Tibial nerve (tissue), 3 donors: ENCODE data around the gene FOS.

Experiments
- CTCF ChIP-seq, 5 experiments: fragments of 200-600 bp in 3 of 5; fragments of 450-650 bp in 2 of 5; sonication (generic) in 3 of 5; IDR thresholded peaks; one replicate each; pipeline ENCODE4 v1.5.1; 2016 to 2019; ENCODE audit warnings: antibody characterized with exemption in 5 of 5, mild to moderate bottlenecking in 3 of 5, moderate library complexity in 2 of 5
- POLR2A ChIP-seq, 2 donors: fragments of 450-650 bp; IDR thresholded peaks; one replicate each; pipeline ENCODE4 v1.6.1; 2017; ENCODE audit warnings: antibody characterized with exemption in 2 of 2, mild to moderate bottlenecking in 2 of 2, moderate library complexity in 2 of 2

GRCh38 chr14:75299059-75299458, 20.4 kb downstream of the FOS start:
- TF ChIP-seq CTCF (IDR thresholded peaks at IDR 0.05) (no peak), POLR2A (IDR thresholded peaks at IDR 0.05) (no peak)
